CD4-positive, alpha-beta memory T cell (primary cell): ENCODE measurements around the gene RMDN2. TPM values are rescaled to one million over a fixed set of nuclear protein-coding genes. Genes with fewer than 3 reads are reported as not detected.

Source experiments
- CTCF ChIA-PET: fragments of 350-600 bp; sonication (Branson Sonifier 250); formaldehyde crosslinking; loops from one replicate; lab custom pipeline; 2021; ENCODE audit warnings: inconsistent platforms; ENCODE audit not compliant: partially characterized antibody; lab: Charles Lee
- POLR2A ChIA-PET: fragments of 350-600 bp; sonication (Branson Sonifier 250); formaldehyde crosslinking; loops from one replicate; lab custom pipeline; 2021; ENCODE audit not compliant: partially characterized antibody; lab: Charles Lee
- DNase-seq, 5 donors: peaks; one replicate each; pipeline versions ENCODE4 v3.0.0 to v3.0.0-alpha.2; 2020 to 2022; ENCODE audit warnings: mixed read lengths in 1 of 5
- H3K27ac ChIP-seq: one replicate; pipeline ENCODE4 v1.7.0; 2013; ENCODE audit warnings: low read depth, low read length
- H3K27me3 ChIP-seq: 2 replicates; pipeline ENCODE4 v1.7.0; 2013; ENCODE audit warnings: mild to moderate bottlenecking, low read length, moderate library complexity; ENCODE audit not compliant: insufficient read depth
- H3K36me3 ChIP-seq: 2 replicates; pipeline ENCODE4 v1.7.0; 2013; ENCODE audit warnings: mild to moderate bottlenecking, low read length, moderate library complexity; ENCODE audit not compliant: insufficient read depth
- H3K4me1 ChIP-seq: 2 replicates; pipeline ENCODE4 v1.7.0; 2013; ENCODE audit warnings: mild to moderate bottlenecking, low read length, moderate library complexity; ENCODE audit not compliant: insufficient read depth
- H3K4me3 ChIP-seq, 2 donors: one replicate each; pipeline ENCODE4 v1.7.0; 2013; ENCODE audit warnings: low read length in 2 of 2, mild to moderate bottlenecking in 1 of 2
- H3K9me3 ChIP-seq, 2 donors: one replicate each; pipeline ENCODE4 v1.7.0; 2013; ENCODE audit warnings: low read length in 2 of 2, control low read depth in 1 of 2; ENCODE audit not compliant: control insufficient read depth in 1 of 2
- H3K27ac Mint-ChIP-seq, 7 donors: one replicate each; pipeline ENCODE4 v1.8.0; 2020 to 2021; ENCODE audit warnings: mixed read lengths in 7 of 7, mild to moderate bottlenecking in 6 of 7, inconsistent platforms in 3 of 7, moderate library complexity in 3 of 7
- H3K27me3 Mint-ChIP-seq, 2 donors: one replicate each; pipeline ENCODE4 v1.8.0; 2020 to 2021; ENCODE audit warnings: mixed read lengths in 2 of 2
- H3K36me3 Mint-ChIP-seq, 2 donors: one replicate each; pipeline ENCODE4 v1.8.0; 2020 to 2021; ENCODE audit warnings: mixed read lengths in 2 of 2, inconsistent platforms in 1 of 2, mild to moderate bottlenecking in 1 of 2
- H3K4me1 Mint-ChIP-seq, 4 donors: one replicate each; pipeline ENCODE4 v1.8.0; 2020 to 2021; ENCODE audit warnings: mixed read lengths in 4 of 4, mild to moderate bottlenecking in 1 of 4
- H3K4me3 Mint-ChIP-seq, 8 donors: one replicate each; pipeline ENCODE4 v1.8.0; 2020 to 2021; ENCODE audit warnings: mixed read lengths in 8 of 8, mild to moderate bottlenecking in 7 of 8, moderate library complexity in 6 of 8, inconsistent platforms in 3 of 8
- H3K9me3 Mint-ChIP-seq, 8 donors: one replicate each; pipeline ENCODE4 v1.8.0; 2020 to 2021; ENCODE audit warnings: mixed read lengths in 8 of 8, mild to moderate bottlenecking in 5 of 8, inconsistent platforms in 3 of 8, moderate library complexity in 1 of 8
- intact Hi-C: fragments of 100-400 bp; cut with micrococcal nuclease; formaldehyde crosslinking; loops from one replicate; pipeline ENCODE4 v1.15.1; 2023
- polyA plus RNA-seq, 2 donors: library from polyadenylated mRNA; unstranded; fragments of 300-500 nt; fragmentation: Illumina TruSeq; gene quantifications; one replicate each; pipeline ENCODE4 v1.2.3, GENCODE V29; 2021
- total RNA-seq, 2 experiments: library from RNA; stranded (reverse); gene quantifications; one replicate each; pipeline ENCODE4 v1.2.3, GENCODE V29; 2021

The RMDN2 gene
- total and polyA plus RNA-seq, 4 experiments from 2014 or later: 3.1 to 4.0 (median 3.2) TPM

- intact Hi-C loops: loop anchor here (1.0 to 10.0 kb wide), 4 partner anchors 33 to 495 kb away; partner anchors contain the start of gene RMDN2
- H3K9me3 Mint-ChIP-seq: no peaks in the 10 kb centered on the region
- no peak for DNase-seq
- peaks cover 3 to 4% of the 10 kb centered on the region in 2 donors for H3K27me3 Mint-ChIP-seq
- Histone ChIP-seq H3K36me3 (no peaks in the 10 kb centered on the region), H3K27ac (no peak overlapping the region), H3K9me3 (no peaks in the 10 kb centered on the region), H3K27me3 (no peaks in the 10 kb centered on the region), H3K4me1 (peaks cover 34% of the 10 kb centered on the region), H3K4me3 (peak overlapping the region in 1 of 2 donors; percentile 10)
- CTCF ChIA-PET: interaction anchor here (0.6 to 3.6 kb wide), 12 partner anchors 11 to 1010 kb away, joined by 3 to 25 read pairs (median 5); partner anchors contain the start of gene RMDN2
- peak overlapping the region in 7 of 8 donors; percentile 56 to 79 (median 64) for H3K4me3 Mint-ChIP-seq
- no peaks in the 10 kb centered on the region for H3K36me3 Mint-ChIP-seq
- POLR2A ChIA-PET: interaction anchor here (0.7 kb wide), 1 partner anchor 742 kb away, joined by 3 read pairs; no protein-coding TSS in a partner anchor
- peaks cover 29 to 38% (median 36%) of the 10 kb centered on the region in 4 donors for H3K4me1 Mint-ChIP-seq
- peak overlapping the region; percentile 24 to 81 (median 63) for H3K27ac Mint-ChIP-seq
Observed at GRCh38 chr2:37891846-37892435, 33.1 kb upstream of the RMDN2 start.

DNA sequence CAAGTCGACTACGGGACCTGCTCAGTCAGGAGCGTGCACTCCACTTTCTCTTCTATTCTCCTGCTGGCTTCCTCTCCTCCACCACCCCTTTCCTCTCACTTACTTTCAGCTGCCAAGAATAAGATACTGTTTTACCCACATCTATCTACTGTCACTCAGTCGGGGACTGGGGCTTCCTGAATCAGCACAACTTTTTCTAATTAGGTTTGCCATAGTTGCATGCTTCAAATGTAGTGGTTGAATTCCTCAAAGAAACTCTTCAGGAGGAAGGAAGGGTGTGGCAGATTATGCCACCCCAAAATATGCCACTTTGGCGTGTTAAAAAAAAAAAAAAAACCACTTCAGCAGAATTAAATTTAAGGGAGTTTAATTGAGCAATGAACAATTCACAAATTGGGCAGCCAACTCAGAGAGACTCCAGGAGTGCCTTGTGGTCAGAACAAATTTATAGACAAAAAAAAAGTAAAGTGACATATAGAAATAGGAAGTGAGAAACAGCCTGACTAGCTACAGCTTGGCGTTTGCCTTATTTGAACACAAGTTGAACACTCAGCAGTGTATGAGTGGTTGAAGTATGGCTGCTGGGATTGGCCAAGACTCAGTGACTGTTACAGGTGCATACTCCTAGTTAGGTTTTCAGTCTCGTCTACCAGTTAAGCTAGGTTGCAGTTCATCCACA lies 32.5 kb upstream of the RMDN2 start:
- peaks cover 29 to 38% (median 36%) of the 10 kb centered on the region in 4 donors for H3K4me1 Mint-ChIP-seq
- H3K27ac ChIP-seq: no peak overlapping the region
- intact Hi-C loops: loop anchor here (5.0 to 10.0 kb wide), 3 partner anchors 222 to 495 kb away; no protein-coding TSS in a partner anchor
- peak overlapping the region in 1 of 2 donors; percentile 10 for H3K4me3 ChIP-seq
- DNase-seq: peak in 4 of 5 donors; percentile 32 to 40 (median 40)
- H3K27ac Mint-ChIP-seq: peak overlapping the region; percentile 24 to 81 (median 63)
- POLR2A ChIA-PET: no interaction called here
- peaks cover 3 to 4% of the 10 kb centered on the region in 2 donors for H3K27me3 Mint-ChIP-seq
- H3K4me3 Mint-ChIP-seq: peak overlapping the region in 7 of 8 donors; percentile 56 to 79 (median 64)
- H3K36me3 Mint-ChIP-seq: no peaks in the 10 kb centered on the region
- H3K36me3 ChIP-seq: no peaks in the 10 kb centered on the region
- no peaks in the 10 kb centered on the region for H3K27me3 ChIP-seq
- CTCF ChIA-PET: interaction anchor here (1.2 to 3.6 kb wide), 3 partner anchors 11 to 497 kb away, joined by 3 to 23 read pairs (median 3); no protein-coding TSS in a partner anchor
- peaks cover 34% of the 10 kb centered on the region for H3K4me1 ChIP-seq
- H3K9me3 ChIP-seq: no peaks in the 10 kb centered on the region
- H3K9me3 Mint-ChIP-seq: no peaks in the 10 kb centered on the region

GRCh38 chr2:37893327-37893726 lies 31.8 kb upstream of the RMDN2 start:
- peak overlapping the region in 7 of 8 donors; percentile 3 to 56 (median 41) for H3K4me3 Mint-ChIP-seq
- H3K9me3 ChIP-seq: no peaks in the 10 kb centered on the region
- H3K4me1 ChIP-seq: peaks cover 34% of the 10 kb centered on the region
- peak overlapping the region in 4 of 7 donors; percentile 15 to 69 (median 24) for H3K27ac Mint-ChIP-seq
- ChIA-PET CTCF (interaction anchor here (1.2 to 3.6 kb wide), 5 partner anchors 12 to 497 kb away, joined by 3 to 23 read pairs (median 7); no protein-coding TSS in a partner anchor), POLR2A (no interaction called here)
- no peaks in the 10 kb centered on the region for H3K36me3 ChIP-seq
- H3K27ac ChIP-seq: no peak overlapping the region
- H3K27me3 Mint-ChIP-seq: peaks cover 0 to 3% of the 10 kb centered on the region in 2 donors
- DNase-seq: no peak
- H3K4me3 ChIP-seq: no peak overlapping the region
- no peaks in the 10 kb centered on the region for H3K27me3 ChIP-seq
- no peaks in the 10 kb centered on the region for H3K9me3 Mint-ChIP-seq
- intact Hi-C loops: loop anchor here (5.0 to 10.0 kb wide), 3 partner anchors 221 to 496 kb away; no protein-coding TSS in a partner anchor
- peaks cover 29 to 38% (median 36%) of the 10 kb centered on the region in 4 donors for H3K4me1 Mint-ChIP-seq
- H3K36me3 Mint-ChIP-seq: no peaks in the 10 kb centered on the region

DNA sequence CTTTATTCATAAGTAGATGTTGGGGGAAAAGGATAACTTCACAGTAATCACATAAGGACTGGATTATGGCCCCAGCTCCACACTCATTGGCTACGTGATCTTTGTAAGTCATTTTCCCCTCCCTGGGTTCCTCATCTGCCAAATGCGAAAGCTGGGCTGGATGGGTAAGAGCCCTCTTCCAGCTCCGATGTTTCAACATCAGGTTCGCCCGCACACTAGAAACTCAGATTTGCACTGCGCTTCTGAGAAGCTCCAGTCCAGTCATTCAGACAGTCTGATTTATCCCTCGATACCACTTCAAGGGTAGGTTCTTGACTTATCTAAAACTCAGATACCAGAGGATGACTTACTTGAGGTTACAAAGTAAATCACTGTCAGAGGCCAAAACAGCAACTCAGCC lies 31.0 kb upstream of the RMDN2 start:
- Histone ChIP-seq H3K27ac (no peak overlapping the region), H3K9me3 (no peaks in the 10 kb centered on the region), H3K4me1 (peaks cover 34% of the 10 kb centered on the region), H3K4me3 (no peak overlapping the region), H3K27me3 (no peaks in the 10 kb centered on the region), H3K36me3 (no peaks in the 10 kb centered on the region)
- DNase-seq: no peak
- intact Hi-C loops: loop anchor here (5.0 to 10.0 kb wide), 3 partner anchors 221 to 497 kb away; no protein-coding TSS in a partner anchor
- Mint-ChIP-seq H3K27me3 (peaks cover 0 to 3% of the 10 kb centered on the region in 2 donors), H3K9me3 (no peaks in the 10 kb centered on the region), H3K36me3 (no peaks in the 10 kb centered on the region), H3K27ac (peak overlapping the region in 1 of 7 donors; percentile 32), H3K4me3 (peak overlapping the region in 1 of 8 donors; percentile 52), H3K4me1 (peaks cover 29 to 38% (median 36%) of the 10 kb centered on the region in 4 donors)
- POLR2A ChIA-PET: no interaction called here
- CTCF ChIA-PET: interaction anchor here (0.8 to 3.3 kb wide), 4 partner anchors 17 to 498 kb away, joined by 3 to 18 read pairs (median 5); no protein-coding TSS in a partner anchor

GRCh38 chr2:37894601-37895000 lies 30.5 kb upstream of the RMDN2 start:
- H3K36me3 Mint-ChIP-seq: no peaks in the 10 kb centered on the region
- DNase-seq: no peak
- CTCF ChIA-PET: interaction anchor here (0.8 to 3.3 kb wide), 4 partner anchors 17 to 498 kb away, joined by 3 to 18 read pairs (median 5); no protein-coding TSS in a partner anchor
- no peaks in the 10 kb centered on the region for H3K36me3 ChIP-seq
- H3K4me1 ChIP-seq: peaks cover 34% of the 10 kb centered on the region
- H3K27me3 Mint-ChIP-seq: peaks cover 0 to 3% of the 10 kb centered on the region in 2 donors
- peaks cover 0 to 3% (median 0%) of the 10 kb centered on the region in 8 donors for H3K9me3 Mint-ChIP-seq
- no peaks in the 10 kb centered on the region for H3K27me3 ChIP-seq
- intact Hi-C loops: loop anchor here (5.0 to 10.0 kb wide), 3 partner anchors 220 to 497 kb away; no protein-coding TSS in a partner anchor
- no peak overlapping the region for H3K4me3 ChIP-seq
- H3K27ac Mint-ChIP-seq: peak overlapping the region in 1 of 7 donors; percentile 32
- no peaks in the 10 kb centered on the region for H3K9me3 ChIP-seq
- H3K27ac ChIP-seq: no peak overlapping the region
- H3K4me3 Mint-ChIP-seq: no peak overlapping the region
- H3K4me1 Mint-ChIP-seq: peaks cover 29 to 38% (median 36%) of the 10 kb centered on the region in 4 donors
- POLR2A ChIA-PET: no interaction called here

DNA sequence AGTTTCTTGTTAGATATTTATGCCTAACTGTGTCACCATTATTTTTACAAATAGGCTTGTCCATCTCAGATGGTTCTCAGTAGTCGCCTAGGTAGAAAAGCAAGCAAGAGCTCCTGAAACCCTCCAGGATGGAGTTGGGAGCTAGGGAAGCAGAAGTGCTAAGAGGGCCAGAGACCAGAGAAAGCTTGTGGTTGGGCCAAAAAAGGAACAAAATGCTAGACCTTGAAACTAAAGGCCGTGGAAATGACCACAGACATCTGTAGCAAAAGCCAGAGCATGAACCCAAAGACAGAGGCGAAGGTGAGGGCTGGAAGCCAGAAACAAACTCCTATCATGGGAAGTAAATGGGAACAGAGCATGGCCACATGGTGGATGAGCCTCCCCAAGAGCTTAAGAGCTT lies 29.9 kb upstream of the RMDN2 start:
- intact Hi-C loops: loop anchor here (10.0 kb wide), 1 partner anchor 220 kb away; no protein-coding TSS in a partner anchor
- peaks cover 34% of the 10 kb centered on the region for H3K4me1 ChIP-seq
- H3K4me3 ChIP-seq: no peak overlapping the region
- Mint-ChIP-seq H3K27me3 (peaks cover 0 to 3% of the 10 kb centered on the region in 2 donors), H3K27ac (no peak overlapping the region), H3K36me3 (peaks cover 0 to 1% of the 10 kb centered on the region in 2 donors), H3K4me1 (peaks cover 29 to 38% (median 36%) of the 10 kb centered on the region in 4 donors), H3K9me3 (peaks cover 0 to 3% (median 0%) of the 10 kb centered on the region in 8 donors), H3K4me3 (no peak overlapping the region)
- H3K27ac ChIP-seq: no peak overlapping the region
- DNase-seq: no peak
- CTCF ChIA-PET: interaction anchor here (1.1 to 3.3 kb wide), 3 partner anchors 18 to 499 kb away, joined by 3 to 18 read pairs (median 7); no protein-coding TSS in a partner anchor
- no peaks in the 10 kb centered on the region for H3K36me3 ChIP-seq
- no peaks in the 10 kb centered on the region for H3K27me3 ChIP-seq
- no peaks in the 10 kb centered on the region for H3K9me3 ChIP-seq
- POLR2A ChIA-PET: no interaction called here
